GM21723 (cell line): ENCODE data around the gene HBQ1.
"Not testable (repeated sequence)": the region's sequence is repeated elsewhere in the genome, so short reads cannot be mapped to it uniquely, and the experiment has no call there.

Experiments
- ATAC-seq: cut with Tn5 transposase; IDR thresholded peaks from one replicate; pipeline ENCODE4 v1.9.1; 2021; ENCODE audit warnings: mild to moderate bottlenecking, moderate library complexity; ENCODE audit not compliant: unreplicated experiment

Gene HBQ1

DNA sequence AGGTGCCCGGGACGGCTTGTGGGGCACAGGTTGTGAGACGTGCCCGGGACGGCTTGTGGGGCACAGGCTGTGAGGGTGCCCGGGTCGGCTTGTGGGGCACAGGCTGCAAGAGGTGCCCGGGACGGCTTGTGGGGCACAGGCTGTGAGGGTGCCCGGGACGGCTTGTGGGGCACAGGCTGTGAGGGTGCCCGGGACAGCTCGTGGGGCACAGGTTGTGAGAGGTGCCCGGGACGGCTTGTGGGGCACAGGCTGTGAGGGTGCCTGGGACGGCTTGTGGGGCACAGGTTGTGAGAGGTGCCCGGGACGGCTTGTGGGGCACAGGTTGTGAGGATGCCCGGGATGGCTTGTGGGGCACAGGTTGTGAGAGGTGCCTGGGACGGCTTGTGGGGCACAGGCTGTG, 20.0 kb upstream of the HBQ1 start:
- not testable (repeated sequence) for ATAC-seq

DNA sequence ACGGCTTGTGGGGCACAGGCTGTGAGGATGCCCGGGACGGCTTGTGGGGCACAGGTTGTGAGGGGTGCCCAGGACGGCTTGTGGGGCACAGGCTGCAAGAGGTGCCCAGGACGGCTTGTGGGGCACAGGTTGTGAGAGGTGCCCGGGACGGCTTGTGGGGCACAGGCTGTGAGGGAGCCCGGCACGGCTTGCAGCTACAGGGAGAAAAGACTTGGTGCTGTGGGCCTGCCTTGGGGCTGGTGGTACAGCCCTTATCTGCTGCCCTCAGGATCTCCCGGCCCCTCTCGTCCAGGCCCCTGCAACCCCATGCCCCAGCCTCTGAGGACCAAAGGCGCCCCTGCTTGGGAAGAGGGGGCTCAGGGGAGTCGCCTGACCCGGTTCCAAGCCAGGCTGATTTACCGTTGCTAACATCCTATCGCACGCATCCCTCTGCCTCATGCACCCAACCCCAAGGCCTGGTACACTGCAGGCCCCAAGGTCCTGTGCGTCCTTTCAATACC, 19.5 kb upstream of the HBQ1 start:
- no peak for ATAC-seq

DNA sequence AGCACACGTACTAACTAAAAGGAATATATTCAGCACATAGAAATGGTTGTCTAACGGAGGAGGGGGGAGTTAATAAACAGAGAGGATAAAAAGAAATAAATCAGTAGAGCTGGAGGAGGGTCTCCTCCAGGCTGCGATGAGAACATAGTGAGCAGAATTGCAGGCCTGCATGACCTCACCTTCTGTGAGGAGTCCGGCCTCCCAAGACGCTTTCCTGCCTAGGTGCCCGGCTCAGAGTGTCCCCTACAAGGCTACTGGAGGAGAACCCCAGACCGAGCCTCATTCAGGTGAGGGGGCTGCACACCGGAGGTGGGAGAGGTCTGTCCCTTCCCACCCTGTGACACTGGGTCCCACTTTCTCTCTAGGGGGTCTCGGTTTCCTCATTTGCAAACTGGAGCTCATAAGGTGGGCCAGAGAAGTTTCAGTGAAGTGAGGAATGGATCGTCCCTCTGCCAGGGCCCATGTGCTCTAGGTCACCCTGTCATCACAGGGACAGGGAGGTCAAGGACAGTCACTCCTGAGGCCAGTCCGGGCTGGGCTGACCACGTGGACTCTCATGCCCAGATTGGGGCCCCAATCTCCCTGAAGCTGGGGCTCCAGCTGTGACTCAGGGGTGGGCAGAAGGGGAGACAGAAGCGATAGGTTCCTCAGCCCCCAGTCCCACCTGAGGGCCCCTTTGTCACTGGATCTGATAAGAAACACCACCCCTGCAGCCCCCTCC, 17.8 kb upstream of the HBQ1 start:
- no peak for ATAC-seq

DNA sequence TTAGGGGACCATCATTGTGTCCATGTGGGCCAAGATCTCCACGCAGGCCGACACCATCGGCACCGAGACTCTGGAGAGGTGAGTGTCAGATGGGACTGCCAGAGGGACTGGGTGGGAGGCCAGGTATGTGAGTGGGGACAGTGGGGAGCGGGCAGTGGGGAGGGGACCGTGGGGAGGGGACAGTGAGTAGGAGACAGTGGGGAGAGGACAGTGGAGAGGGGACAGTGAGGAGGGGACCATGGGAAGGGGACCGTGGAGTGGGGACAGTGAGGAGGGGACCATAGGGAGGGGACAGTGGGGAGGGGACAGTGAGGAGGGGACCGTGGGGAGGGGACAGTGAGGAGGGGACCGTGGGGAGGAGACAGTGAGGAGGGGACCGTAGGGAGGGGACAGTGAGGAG, 17.1 kb upstream of the HBQ1 start:
- ATAC-seq = not testable (repeated sequence)

DNA sequence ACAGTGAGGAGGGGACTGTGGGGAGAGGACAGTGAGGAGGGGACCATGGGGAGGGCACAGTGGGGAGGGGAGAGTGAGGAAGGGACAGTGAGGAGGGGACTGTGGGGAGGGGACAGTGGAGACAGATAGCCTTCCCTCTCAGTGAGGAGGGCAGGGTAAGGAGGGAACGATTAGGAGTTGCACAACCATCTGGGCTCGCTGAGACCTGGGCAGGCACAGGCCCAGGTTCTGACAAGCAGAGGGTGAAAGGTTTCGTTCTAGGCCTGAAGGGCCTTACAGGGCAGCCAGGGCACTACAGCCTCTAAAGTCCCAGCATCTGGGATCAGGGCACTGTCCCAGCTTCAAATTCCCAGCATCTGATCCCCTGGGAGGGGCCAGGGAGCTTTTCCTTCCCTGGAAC, 16.6 kb upstream of the HBQ1 start:
- not testable (repeated sequence) for ATAC-seq

DNA sequence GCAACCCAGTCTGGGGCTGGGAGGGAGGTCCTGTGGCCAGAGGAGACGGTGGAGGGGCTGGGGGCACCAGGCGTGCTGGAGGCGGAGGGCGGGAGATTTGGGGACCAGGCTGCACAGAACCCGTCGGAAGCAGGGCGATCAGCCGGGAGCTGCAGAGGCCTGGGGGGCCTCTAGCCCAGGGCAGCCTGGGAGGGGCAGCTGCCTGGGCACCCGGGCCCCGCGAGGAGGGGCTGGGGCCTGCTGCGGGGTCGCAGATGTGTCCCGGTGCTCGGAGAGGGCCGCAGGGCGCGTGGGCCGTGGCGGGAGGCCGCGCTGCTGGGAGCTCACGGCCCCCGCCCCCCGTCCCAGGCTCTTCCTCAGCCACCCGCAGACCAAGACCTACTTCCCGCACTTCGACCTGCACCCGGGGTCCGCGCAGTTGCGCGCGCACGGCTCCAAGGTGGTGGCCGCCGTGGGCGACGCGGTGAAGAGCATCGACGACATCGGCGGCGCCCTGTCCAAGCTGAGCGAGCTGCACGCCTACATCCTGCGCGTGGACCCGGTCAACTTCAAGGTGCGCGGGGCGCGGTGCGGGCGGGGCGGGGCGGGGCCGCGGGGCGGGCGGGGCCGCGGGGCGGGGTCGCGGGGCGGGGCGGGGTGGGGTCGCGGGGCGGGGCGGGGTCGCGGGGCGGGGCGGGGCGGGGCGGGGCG, 16.0 kb upstream of the HBQ1 start:
- not testable (repeated sequence) for ATAC-seq

DNA sequence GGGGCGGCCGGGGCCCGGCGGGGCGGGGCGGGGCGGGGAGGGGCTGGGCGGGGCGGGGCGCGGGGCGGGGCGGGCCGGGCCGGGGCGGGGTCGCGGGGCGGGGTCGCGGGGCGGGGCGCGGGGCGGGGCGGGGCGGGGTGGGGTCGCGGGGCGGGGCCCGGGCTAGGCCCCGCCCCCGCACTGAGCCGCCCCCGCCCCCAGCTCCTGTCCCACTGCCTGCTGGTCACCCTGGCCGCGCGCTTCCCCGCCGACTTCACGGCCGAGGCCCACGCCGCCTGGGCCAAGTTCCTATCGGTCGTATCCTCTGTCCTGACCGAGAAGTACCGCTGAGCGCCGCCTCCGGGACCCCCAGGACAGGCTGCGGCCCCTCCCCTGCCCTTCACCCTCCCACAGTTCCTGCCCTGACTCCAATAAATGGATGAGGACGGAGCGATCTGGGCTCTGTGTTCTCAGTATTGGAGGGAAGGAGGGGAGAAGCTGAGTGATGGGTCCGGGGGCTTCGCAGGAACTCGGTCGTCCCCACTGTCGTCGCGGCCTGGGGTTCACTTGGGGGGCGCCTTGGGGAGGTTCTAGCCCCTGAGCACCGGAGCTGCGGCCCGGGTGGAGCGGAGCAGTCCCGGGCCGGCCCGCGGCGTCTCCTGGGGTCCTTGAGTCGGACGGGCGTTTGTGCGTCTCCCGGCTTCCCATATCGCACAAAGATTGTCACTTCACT, 15.3 kb upstream of the HBQ1 start:
- no peak for ATAC-seq

DNA sequence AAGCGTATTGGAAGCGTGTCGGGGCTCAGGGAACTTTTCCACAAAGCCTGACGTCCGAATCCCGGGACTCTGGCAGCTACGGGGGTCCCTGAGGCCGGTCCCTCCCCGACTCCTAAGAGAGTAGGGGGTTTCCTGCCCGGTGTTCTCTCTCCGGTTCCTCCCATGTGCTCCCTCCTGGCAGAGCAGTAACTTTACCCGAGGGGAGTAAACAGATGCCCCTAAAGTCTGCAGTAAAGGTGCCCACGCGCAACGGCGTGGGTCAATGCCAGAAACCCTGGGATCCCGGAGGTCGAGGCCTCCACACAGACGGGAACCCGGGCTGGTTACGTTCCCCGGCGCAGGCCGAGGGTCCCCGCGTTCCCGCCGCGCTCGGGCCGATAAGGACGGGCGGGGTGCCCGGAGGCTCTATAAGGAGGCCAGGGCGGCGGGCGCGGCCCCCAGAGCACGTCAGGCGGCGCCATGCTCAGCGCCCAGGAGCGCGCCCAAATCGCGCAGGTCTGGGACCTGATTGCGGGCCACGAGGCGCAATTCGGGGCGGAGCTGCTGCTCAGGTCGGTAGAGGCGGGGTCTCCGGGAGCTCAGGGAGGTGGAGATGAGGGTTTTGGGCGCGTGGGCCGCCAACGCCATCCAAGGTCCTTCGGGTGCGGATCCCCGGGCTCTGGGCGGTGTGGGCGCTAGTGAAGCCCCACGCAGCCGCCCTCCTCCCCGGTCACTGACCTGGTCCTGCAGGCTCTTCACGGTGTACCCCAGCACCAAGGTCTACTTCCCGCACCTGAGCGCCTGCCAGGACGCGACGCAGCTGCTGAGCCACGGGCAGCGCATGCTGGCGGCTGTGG, 14.5 kb upstream of the HBQ1 start, which contains the start of gene HBM:
HBM (plus strand) TSS at position 440 of the 836 bp plus-strand sequence; CDS start at position 460, 20 bp downstream.
- no peak for ATAC-seq

DNA sequence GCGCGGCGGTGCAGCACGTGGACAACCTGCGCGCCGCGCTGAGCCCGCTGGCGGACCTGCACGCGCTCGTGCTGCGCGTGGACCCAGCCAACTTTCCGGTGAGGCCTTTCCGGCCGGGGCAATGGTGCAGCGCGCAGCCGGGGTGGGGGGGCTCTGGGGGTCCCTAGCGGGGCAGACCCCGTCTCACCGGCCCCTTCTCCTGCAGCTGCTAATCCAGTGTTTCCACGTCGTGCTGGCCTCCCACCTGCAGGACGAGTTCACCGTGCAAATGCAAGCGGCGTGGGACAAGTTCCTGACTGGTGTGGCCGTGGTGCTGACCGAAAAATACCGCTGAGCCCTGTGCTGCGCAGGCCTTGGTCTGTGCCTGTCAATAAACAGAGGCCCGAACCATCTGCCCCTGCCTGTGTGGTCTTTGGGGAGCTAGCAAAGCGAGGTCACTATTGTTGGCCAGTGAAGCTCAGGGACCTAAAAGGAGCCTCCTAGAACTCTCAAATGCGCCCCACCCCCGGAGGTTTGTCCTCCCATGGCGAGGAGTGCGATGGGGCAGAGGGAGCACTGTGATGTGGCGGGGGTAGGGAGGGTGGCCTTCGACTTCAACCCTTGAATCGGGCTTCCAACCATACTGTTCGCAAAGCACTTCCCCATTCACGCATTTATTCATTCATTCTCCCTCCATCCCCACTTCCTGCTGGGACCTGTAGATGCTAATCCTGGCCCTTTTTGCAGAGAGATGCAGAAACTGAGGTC, 13.7 kb upstream of the HBQ1 start:
- no peak for ATAC-seq

DNA sequence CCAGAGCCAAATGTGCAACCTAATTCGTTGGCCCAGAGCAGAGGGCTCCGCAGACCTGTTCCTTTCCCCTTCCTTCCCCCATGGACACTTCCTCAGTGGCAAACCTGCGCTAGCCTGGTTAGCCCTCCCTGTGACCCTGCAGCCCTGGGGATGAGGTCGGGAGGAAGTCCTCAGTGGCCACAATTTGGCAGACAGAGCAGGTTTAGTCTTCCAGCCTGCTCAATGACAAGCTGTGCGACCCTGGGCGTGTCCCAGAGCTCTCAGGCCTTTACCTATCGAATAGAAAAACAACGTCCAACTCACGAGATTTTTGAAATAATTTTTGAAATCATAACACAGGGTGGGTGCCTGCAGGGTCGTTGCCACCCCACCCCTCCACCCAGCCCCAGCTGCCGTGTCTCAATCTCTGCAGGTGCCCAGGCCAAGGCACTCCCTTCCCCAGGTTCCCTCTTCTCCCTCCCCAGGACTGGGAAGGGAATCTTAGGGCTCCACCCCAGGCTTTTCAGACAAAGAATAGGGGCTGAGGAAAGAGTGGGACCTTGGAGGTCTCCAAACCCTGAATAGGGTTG, 13.1 kb upstream of the HBQ1 start:
- ATAC-seq = no peak

DNA sequence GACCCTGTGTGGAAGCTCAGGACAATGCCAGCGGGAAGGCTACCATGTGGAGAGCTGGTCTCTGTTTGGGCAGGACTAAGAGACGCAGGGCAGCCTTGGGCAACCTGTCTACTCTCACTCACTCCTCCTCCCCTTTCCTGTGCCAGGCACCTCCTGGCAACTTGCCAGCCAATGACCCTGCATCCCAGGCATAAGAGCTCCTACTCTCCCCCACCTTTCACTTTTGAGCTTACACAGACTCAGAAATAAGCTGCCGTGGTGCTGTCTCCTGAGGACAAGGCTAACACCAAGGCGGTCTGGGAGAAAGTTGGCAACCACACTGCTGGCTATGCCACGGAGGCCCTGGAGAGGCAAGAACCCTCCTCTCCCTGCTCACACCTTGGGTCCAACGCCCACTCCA, 11.8 kb upstream of the HBQ1 start:
- ATAC-seq = no peak

DNA sequence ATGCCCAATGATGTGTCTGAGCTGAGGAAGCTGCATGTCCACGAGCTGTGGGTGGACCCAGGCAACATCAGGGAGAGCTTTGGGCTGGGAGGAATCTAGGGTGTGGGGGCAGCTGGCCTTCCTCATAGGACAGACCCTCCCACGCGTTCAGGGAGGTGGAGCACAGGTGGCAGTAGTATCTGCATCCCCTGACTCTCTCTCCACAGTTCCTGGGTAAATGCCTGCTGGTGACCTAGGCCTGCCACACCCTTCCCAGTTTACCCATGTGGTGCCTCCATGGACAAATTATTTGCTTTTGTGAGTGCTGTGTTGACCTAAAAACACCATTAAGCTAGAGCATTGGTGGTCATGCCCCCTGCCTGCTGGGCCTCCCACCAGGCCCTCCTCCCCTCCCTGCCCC, 11.2 kb upstream of the HBQ1 start:
- no peak for ATAC-seq

DNA sequence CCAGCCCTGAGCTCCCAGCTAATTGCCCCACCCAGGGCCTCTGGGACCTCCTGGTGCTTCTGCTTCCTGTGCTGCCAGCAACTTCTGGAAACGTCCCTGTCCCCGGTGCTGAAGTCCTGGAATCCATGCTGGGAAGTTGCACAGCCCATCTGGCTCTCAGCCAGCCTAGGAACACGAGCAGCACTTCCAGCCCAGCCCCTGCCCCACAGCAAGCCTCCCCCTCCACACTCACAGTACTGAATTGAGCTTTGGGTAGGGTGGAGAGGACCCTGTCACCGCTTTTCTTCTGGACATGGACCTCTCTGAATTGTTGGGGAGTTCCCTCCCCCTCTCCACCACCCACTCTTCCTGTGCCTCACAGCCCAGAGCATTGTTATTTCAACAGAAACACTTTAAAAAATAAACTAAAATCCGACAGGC, 10.2 kb upstream of the HBQ1 start:
- ATAC-seq = not testable (repeated sequence)

DNA sequence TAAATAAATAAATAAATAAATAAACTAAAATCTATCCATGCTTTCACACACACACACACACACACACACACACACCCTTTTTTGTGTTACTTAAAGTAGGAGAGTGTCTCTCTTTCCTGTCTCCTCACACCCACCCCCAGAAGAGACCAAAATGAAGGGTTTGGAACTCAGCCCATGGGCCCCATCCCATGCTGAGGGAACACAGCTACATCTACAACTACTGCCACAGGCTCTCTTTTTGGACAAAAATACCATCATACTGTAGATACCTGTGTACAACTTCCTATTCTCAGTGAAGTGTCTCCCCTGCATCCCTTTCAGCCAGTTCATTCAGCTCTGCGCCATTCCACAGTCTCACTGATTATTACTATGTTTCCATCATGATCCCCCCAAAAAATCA, 9.5 kb upstream of the HBQ1 start:
- no peak for ATAC-seq

DNA sequence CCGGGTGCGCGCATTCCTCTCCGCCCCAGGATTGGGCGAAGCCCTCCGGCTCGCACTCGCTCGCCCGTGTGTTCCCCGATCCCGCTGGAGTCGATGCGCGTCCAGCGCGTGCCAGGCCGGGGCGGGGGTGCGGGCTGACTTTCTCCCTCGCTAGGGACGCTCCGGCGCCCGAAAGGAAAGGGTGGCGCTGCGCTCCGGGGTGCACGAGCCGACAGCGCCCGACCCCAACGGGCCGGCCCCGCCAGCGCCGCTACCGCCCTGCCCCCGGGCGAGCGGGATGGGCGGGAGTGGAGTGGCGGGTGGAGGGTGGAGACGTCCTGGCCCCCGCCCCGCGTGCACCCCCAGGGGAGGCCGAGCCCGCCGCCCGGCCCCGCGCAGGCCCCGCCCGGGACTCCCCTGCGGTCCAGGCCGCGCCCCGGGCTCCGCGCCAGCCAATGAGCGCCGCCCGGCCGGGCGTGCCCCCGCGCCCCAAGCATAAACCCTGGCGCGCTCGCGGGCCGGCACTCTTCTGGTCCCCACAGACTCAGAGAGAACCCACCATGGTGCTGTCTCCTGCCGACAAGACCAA, 7.8 kb upstream of the HBQ1 start, which contains the start of gene HBA2:
HBA2 (plus strand) TSS at position 503 of the 568 bp plus-strand sequence; CDS start at position 540, 37 bp downstream.
- ATAC-seq = not testable (repeated sequence)

DNA sequence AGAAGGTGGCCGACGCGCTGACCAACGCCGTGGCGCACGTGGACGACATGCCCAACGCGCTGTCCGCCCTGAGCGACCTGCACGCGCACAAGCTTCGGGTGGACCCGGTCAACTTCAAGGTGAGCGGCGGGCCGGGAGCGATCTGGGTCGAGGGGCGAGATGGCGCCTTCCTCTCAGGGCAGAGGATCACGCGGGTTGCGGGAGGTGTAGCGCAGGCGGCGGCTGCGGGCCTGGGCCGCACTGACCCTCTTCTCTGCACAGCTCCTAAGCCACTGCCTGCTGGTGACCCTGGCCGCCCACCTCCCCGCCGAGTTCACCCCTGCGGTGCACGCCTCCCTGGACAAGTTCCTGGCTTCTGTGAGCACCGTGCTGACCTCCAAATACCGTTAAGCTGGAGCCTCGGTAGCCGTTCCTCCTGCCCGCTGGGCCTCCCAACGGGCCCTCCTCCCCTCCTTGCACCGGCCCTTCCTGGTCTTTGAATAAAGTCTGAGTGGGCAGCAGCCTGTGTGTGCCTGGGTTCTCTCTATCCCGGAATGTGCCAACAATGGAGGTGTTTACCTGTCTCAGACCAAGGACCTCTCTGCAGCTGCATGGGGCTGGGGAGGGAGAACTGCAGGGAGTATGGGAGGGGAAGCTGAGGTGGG, 6.9 kb upstream of the HBQ1 start:
- not testable (repeated sequence) for ATAC-seq

DNA sequence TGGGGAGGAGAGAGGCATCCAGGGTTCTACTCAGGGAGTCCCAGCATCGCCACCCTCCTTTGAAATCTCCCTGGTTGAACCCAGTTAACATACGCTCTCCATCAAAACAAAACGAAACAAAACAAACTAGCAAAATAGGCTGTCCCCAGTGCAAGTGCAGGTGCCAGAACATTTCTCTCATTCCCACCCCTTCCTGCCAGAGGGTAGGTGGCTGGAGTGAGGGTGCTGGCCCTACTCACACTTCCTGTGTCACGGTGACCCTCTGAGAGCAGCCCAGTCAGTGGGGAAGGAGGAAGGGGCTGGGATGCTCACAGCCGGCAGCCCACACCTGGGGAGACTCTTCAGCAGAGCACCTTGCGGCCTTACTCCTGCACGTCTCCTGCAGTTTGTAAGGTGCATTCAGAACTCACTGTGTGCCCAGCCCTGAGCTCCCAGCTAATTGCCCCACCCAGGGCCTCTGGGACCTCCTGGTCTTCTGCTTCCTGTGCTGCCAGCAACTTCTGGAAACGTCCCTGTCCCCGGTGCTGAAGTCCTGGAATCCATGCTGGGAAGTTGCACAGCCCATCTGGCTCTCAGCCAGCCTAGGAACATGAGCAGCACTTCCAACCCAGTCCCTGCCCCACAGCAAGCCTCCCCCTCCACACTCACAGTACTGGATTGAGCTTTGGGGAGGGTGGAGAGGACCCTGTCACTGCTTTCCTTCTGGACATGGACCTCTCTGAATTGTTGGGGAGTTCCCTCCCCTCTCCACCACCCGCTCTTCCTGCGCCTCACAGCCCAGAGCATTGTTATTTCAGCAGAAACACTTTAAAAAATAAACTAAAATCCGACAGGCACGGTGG, 6.1 kb upstream of the HBQ1 start:
- ATAC-seq = not testable (repeated sequence)
